ENCODE results near the gene ULK2.

ULK2 gene

DNA sequence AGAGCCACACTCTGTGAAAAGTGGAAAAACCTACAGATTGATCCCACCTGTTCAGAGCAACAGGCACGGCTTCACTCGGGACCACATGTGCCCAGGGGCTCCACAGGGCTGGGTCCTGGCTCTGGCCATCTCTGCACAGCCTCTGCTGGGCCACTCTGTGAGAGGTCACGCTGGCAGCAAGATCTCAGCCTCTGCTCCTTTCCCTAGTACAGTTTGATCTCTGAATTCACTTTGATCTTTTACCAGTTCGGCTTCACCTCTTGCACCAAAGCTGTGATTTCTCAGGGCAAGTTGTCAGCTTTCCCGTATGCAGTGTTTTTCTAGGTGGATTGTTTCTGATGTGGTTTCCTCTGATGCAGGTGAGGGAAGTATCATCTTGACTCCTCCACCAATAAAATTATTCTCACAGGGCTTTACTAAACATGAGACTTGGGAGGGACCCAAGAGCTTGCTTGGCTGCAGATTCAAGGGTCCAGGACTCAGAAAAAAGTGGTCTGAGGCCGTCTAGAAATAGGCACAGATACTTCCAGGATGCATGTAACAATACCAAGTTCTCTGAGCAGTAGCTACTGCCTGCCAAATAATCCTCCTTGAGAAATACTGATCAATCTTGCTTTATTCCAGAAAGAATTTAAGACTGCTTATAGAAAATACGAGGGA, 95.6 kb downstream of the ULK2 start:
- DNase-seq (ENCODE audit: extremely low read depth, insufficient read length), result no peak
- H3K4me3 ChIP-seq (replicated peaks; ENCODE audit: low read depth, low read length), result no peak overlapping the region
- no peaks in the 10 kb centered on the region for H3K27me3 ChIP-seq (replicated peaks; ENCODE audit: control insufficient read depth, insufficient read depth, low read length)
- no peaks in the 10 kb centered on the region for H3K36me3 ChIP-seq (ENCODE audit: control insufficient read depth, insufficient read depth, low read length)
- TF ChIP-seq, protein P1, sequence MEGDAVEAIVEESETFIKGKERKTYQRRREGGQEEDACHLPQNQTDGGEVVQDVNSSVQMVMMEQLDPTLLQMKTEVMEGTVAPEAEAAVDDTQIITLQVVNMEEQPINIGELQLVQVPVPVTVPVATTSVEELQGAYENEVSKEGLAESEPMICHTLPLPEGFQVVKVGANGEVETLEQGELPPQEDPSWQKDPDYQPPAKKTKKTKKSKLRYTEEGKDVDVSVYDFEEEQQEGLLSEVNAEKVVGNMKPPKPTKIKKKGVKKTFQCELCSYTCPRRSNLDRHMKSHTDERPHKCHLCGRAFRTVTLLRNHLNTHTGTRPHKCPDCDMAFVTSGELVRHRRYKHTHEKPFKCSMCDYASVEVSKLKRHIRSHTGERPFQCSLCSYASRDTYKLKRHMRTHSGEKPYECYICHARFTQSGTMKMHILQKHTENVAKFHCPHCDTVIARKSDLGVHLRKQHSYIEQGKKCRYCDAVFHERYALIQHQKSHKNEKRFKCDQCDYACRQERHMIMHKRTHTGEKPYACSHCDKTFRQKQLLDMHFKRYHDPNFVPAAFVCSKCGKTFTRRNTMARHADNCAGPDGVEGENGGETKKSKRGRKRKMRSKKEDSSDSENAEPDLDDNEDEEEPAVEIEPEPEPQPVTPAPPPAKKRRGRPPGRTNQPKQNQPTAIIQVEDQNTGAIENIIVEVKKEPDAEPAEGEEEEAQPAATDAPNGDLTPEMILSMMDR (IDR thresholded peaks at IDR 0.05; ENCODE audit: insufficient read depth, low read length, poor library complexity, severe bottlenecking), result no peak

DNA sequence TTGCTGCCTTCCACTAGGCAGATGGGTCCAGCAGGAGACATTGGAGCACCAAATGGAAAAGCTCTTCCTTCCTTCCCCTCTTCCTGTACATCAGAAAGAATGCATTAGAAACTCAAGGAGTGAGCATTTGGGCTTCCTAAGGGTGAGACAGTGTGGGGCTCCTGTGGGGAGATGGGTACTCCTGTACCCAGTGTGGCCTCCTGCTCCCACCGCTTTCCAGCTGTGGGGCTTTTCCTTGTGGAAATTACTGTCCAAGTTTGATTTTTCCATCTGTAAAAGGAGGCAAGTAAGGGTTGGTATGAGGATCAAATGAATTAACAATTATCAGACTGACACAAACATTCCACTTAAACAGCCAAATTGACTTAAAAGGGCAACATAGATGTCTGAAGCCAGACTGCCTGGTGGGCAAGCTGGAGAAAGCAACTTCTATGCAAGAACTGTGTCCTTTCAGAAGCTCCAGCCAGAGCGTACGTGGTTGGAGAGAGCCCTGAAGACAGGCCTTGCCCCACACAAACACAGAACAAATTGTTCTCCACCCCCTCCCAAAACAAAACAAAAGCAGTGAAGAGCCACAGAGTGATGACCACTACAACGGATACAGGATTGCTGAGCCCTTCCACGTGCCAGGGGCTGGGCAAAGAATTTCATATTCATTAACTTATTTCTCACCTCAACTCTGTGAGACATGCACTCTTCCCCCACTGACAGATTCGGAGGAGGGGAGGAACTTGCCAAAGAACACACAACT, 96.6 kb downstream of the ULK2 start:
- no peak for DNase-seq (ENCODE audit: extremely low read depth, insufficient read length)
- H3K36me3 ChIP-seq (ENCODE audit: control insufficient read depth, insufficient read depth, low read length), result no peaks in the 10 kb centered on the region
- TF ChIP-seq, protein P1 (IDR thresholded peaks at IDR 0.05; ENCODE audit: insufficient read depth, low read length, poor library complexity, severe bottlenecking), result no peak
- H3K4me3 ChIP-seq (replicated peaks; ENCODE audit: low read depth, low read length), result no peak overlapping the region
- H3K27me3 ChIP-seq (replicated peaks; ENCODE audit: control insufficient read depth, insufficient read depth, low read length), result no peaks in the 10 kb centered on the region

DNA sequence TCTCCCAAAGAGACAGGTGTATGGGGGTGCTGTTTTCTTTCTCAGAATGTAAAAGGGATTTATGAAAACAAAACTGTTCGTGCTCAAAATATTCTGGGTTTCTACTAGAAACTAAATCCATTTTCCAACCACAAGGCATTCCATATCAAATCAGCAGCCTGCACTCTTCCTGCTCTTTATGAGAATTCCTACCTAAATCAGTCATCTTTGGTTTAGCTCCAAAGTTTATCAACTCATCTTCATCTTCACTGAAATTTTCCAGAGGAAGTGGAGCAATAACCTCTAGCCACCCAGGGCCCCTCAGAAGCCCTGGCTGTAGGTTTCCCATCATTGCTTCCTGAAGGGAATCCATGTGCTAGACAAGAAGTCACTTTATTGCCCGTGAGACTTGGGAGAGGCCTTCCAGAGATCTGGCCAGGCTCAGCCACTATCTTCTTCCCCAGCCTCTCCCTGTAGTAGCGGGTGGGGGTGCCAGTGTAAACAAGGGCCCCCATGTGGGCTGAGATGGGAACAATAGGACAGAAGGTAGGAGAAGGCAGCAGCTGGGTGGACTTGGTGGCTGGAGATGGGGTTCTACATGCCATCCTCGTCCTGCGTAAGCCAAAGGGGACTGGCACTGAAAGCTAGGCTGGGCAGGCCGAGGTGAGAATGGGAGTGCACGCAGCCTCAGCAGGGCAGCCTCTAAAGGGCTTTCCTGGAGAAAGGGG, 97.6 kb downstream of the ULK2 start:
- DNase-seq (ENCODE audit: extremely low read depth, insufficient read length), result no peak
- TF ChIP-seq, protein P1 (IDR thresholded peaks at IDR 0.05; ENCODE audit: insufficient read depth, low read length, poor library complexity, severe bottlenecking), result no peak
- no peak overlapping the region for H3K4me3 ChIP-seq (replicated peaks; ENCODE audit: low read depth, low read length)
- no peaks in the 10 kb centered on the region for H3K36me3 ChIP-seq (ENCODE audit: control insufficient read depth, insufficient read depth, low read length)
- H3K27me3 ChIP-seq (replicated peaks; ENCODE audit: control insufficient read depth, insufficient read depth, low read length), result no peaks in the 10 kb centered on the region

DNA sequence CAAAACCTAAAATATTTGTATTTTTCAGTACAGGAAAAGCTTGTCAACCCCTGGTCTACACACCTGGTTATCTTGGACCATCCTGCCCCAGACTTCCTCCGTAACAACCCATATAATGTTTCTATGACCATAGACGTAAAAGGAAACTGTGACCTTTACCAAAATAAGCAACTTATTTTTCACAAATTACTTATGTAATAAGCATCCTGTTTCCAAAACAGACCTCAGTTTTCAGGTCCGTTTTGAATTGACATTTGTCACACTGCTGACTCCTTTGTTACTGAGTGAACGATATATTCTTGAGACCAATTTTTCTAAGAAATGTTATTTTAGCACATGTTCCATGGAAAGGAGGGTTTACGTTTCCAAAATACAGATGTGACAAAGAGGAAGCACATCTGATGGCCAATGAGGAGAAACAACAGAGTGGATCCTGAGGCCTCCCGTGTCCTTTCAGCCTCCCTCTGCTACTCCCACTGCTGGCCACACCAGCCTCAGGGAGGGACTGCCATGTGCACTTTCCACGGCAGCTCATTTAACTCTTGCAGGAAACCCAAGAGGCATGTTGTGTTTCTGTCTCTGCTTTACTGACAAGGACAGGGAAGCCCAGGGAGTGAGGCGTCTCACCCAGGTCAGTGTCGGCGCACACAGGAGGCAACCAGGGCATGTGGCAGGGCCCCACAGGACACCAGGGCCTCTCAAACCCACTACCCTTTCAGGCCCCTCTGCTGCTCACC, 99.5 kb downstream of the ULK2 start:
- TF ChIP-seq, protein P1 (IDR thresholded peaks at IDR 0.05; ENCODE audit: insufficient read depth, low read length, poor library complexity, severe bottlenecking), result no peak
- no peak for DNase-seq (ENCODE audit: extremely low read depth, insufficient read length)
- no peaks in the 10 kb centered on the region for H3K36me3 ChIP-seq (ENCODE audit: control insufficient read depth, insufficient read depth, low read length)
- H3K4me3 ChIP-seq (replicated peaks; ENCODE audit: low read depth, low read length), result no peak overlapping the region
- no peaks in the 10 kb centered on the region for H3K27me3 ChIP-seq (replicated peaks; ENCODE audit: control insufficient read depth, insufficient read depth, low read length)

DNA sequence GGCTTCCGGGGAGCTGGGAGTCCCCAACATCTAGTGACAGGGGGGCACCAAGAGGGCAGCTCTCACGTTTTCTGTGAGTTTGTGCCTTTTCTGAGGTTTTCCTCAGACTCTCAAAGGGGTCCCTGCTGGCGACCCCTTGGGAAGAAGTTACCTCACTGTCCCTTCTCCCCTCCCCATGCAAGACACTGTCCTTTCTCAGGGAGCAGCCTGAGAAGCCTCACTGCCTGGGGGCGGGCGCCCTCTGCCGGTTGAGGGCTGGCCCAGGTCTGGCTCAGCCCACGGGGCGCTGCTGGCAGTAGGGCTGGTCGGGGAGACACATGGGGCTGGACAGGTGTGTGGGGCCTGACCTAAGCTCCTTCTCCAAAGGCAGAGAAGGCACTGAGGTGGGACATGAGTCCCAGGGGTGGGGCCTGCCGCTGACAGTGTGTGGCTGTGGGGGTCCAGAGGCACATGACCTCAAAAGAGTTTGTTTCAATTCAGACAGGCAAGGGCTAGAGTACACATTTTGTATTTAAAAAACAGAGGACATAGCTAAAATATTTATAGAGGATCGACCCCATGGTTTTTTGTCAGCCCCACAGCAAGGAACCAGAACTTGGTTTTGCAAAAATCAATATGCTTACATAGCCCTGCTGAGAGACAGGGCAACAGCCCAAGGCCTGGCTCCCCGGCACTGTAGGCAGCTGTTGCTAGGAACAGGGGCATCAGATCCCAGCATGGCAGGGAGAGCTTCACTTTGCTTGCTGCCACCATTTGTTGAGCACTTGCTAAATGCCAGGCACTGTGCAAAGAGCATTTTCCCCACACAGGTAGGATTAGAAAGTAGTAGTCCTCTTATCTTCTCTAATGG, 101.1 kb downstream of the ULK2 start:
- no peaks in the 10 kb centered on the region for H3K36me3 ChIP-seq (ENCODE audit: control insufficient read depth, insufficient read depth, low read length)
- DNase-seq (ENCODE audit: extremely low read depth, insufficient read length), result peak; percentile 78
- no peaks in the 10 kb centered on the region for H3K27me3 ChIP-seq (replicated peaks; ENCODE audit: control insufficient read depth, insufficient read depth, low read length)
- TF ChIP-seq, protein P1 (IDR thresholded peaks at IDR 0.05; ENCODE audit: insufficient read depth, low read length, poor library complexity, severe bottlenecking), result peak; percentile 100
- no peak overlapping the region for H3K4me3 ChIP-seq (replicated peaks; ENCODE audit: low read depth, low read length)
